H9 (cell line): Measurements from ENCODE around the gene THSD4. TPM values are rescaled to one million over a fixed set of nuclear protein-coding genes. Genes with fewer than 3 reads are reported as not detected.

Source experiments
- DNase-seq: peaks from one replicate; pipeline ENCODE4 v3.0.0-alpha.2; 2017
- H2AFZ ChIP-seq: one replicate; pipeline ENCODE4 v1.6.1; 2013; ENCODE audit warnings: mild to moderate bottlenecking, low read length, control low read depth, moderate library complexity
- H2AK5ac ChIP-seq: 2 replicates; pipeline ENCODE4 v1.6.1; 2013; ENCODE audit warnings: low read length, control low read depth, mixed read lengths; ENCODE audit not compliant: insufficient read length
- H2BK120ac ChIP-seq: one replicate; pipeline ENCODE4 v1.6.1; 2013; ENCODE audit warnings: low read depth, mild to moderate bottlenecking, low read length, control low read depth, inconsistent platforms; ENCODE audit not compliant: poor library complexity, severe bottlenecking
- H2BK12ac ChIP-seq: 2 replicates; pipeline ENCODE4 v1.6.1; 2013; ENCODE audit warnings: low read length, control low read depth, mixed read lengths, low read depth; ENCODE audit not compliant: insufficient read length
- H2BK15ac ChIP-seq: 2 replicates; pipeline ENCODE4 v1.6.1; 2013; ENCODE audit warnings: low read depth, low read length, control low read depth
- H2BK20ac ChIP-seq: one replicate; pipeline ENCODE4 v1.6.1; 2013; ENCODE audit warnings: low read depth, mild to moderate bottlenecking, low read length, control low read depth, inconsistent platforms; ENCODE audit not compliant: poor library complexity, severe bottlenecking
- H2BK5ac ChIP-seq: 2 replicates; pipeline ENCODE4 v1.6.1; 2013; ENCODE audit warnings: low read length, control low read depth, mixed read lengths; ENCODE audit not compliant: insufficient read length
- H3K14ac ChIP-seq: 2 replicates; pipeline ENCODE4 v1.6.1; 2013; ENCODE audit warnings: low read length, control low read depth; ENCODE audit not compliant: insufficient read depth
- H3K18ac ChIP-seq: 2 replicates; pipeline ENCODE4 v1.6.1; 2013; ENCODE audit warnings: low read depth, mild to moderate bottlenecking, mixed read lengths, low read length, control low read depth; ENCODE audit not compliant: insufficient read length
- H3K23ac ChIP-seq: 2 replicates; pipeline ENCODE4 v1.6.1; 2013; ENCODE audit warnings: low read length, control low read depth, mixed read lengths, low read depth; ENCODE audit not compliant: insufficient read length
- H3K23me2 ChIP-seq: 2 replicates; pipeline ENCODE4 v1.6.1; 2013; ENCODE audit warnings: low read depth, mild to moderate bottlenecking, mixed read lengths, low read length, control low read depth; ENCODE audit not compliant: insufficient read length, poor library complexity, severe bottlenecking
- H3K27ac ChIP-seq: 2 replicates; pipeline ENCODE4 v1.5.1; 2013; ENCODE audit warnings: low read length, control low read depth, mixed read lengths, low read depth; ENCODE audit not compliant: insufficient read length
- H3K27me3 ChIP-seq: 2 replicates; pipeline ENCODE4 v1.6.1; 2013; ENCODE audit warnings: low read length, control low read depth, inconsistent platforms; ENCODE audit not compliant: insufficient read depth
- H3K4ac ChIP-seq: 2 replicates; pipeline ENCODE4 v1.6.1; 2013; ENCODE audit warnings: low read depth, mild to moderate bottlenecking, control low read depth, inconsistent platforms, low read length, moderate library complexity
- H3K4me1 ChIP-seq: 2 replicates; pipeline ENCODE4 v1.6.1; 2013; ENCODE audit warnings: low read length, control low read depth, inconsistent platforms; ENCODE audit not compliant: insufficient read depth
- H3K4me2 ChIP-seq: 2 replicates; pipeline ENCODE4 v1.6.1; 2013; ENCODE audit warnings: low read length, control low read depth, mixed read lengths; ENCODE audit not compliant: insufficient read length, insufficient read depth
- H3K56ac ChIP-seq: 2 replicates; pipeline ENCODE4 v1.6.1; 2013; ENCODE audit warnings: low read depth, mild to moderate bottlenecking, mixed read lengths, low read length, control low read depth; ENCODE audit not compliant: insufficient read length
- H3K79me1 ChIP-seq: 2 replicates; pipeline ENCODE4 v1.6.1; 2013; ENCODE audit warnings: low read depth, mild to moderate bottlenecking, moderate library complexity, low read length, control low read depth, inconsistent platforms; ENCODE audit not compliant: insufficient read depth, poor library complexity, severe bottlenecking
- H3K79me2 ChIP-seq: 2 replicates; pipeline ENCODE4 v1.6.1; 2013; ENCODE audit warnings: low read length, control low read depth, inconsistent platforms; ENCODE audit not compliant: insufficient read depth
- H3K9ac ChIP-seq: 2 replicates; pipeline ENCODE4 v1.6.1; 2013; ENCODE audit warnings: low read length, control low read depth, mixed read lengths; ENCODE audit not compliant: insufficient read length; ENCODE audit errors: extremely low read depth
- H3K9me3 ChIP-seq: one replicate; pipeline ENCODE4 v1.6.1; 2013; ENCODE audit warnings: low read depth, low read length, inconsistent platforms; ENCODE audit not compliant: control insufficient read depth
- H3T11ph ChIP-seq: one replicate; pipeline ENCODE4 v1.6.1; 2013; ENCODE audit warnings: mild to moderate bottlenecking, low read length, control low read depth, inconsistent platforms
- H4K20me1 ChIP-seq: one replicate; pipeline ENCODE4 v1.6.1; 2013; ENCODE audit not compliant: control insufficient read depth, insufficient read length, insufficient read depth
- H4K5ac ChIP-seq: 2 replicates; pipeline ENCODE4 v1.6.1; 2013; ENCODE audit warnings: low read depth, mild to moderate bottlenecking, mixed read lengths, low read length, control low read depth; ENCODE audit not compliant: insufficient read length
- H4K8ac ChIP-seq: replicated peaks from 2 replicates; pipeline ENCODE4 v1.6.1; 2013; ENCODE audit warnings: low read length, control low read depth, mixed read lengths, low read depth; ENCODE audit not compliant: insufficient read length
- H4K91ac ChIP-seq: 2 replicates; pipeline ENCODE4 v1.6.1; 2013; ENCODE audit warnings: low read depth, mild to moderate bottlenecking, moderate library complexity, mixed read lengths, low read length, control low read depth; ENCODE audit not compliant: insufficient read length
- H3K27ac Mint-ChIP-seq, 3 experiments: 2 replicates in 2 of 3; 3 replicates in 1 of 3; pipeline ENCODE4 v1.8.0; 2020 to 2021; ENCODE audit warnings: mixed read lengths in 3 of 3, mild to moderate bottlenecking in 1 of 3, moderate library complexity in 1 of 3
- H3K27me3 Mint-ChIP-seq: 2 replicates; pipeline ENCODE4 v1.8.0; 2021; ENCODE audit warnings: low read depth, mild to moderate bottlenecking, moderate library complexity, mixed read lengths
- H3K36me3 Mint-ChIP-seq, 3 experiments: 2 replicates in 2 of 3; 3 replicates in 1 of 3; pipeline ENCODE4 v1.8.0; 2020 to 2021; ENCODE audit warnings: low read depth in 3 of 3, mixed read lengths in 3 of 3; ENCODE audit not compliant: insufficient read depth in 1 of 3
- H3K4me1 Mint-ChIP-seq, 2 experiments: 2 replicates each; pipeline ENCODE4 v1.8.0; 2020; ENCODE audit warnings: mixed read lengths in 2 of 2
- H3K4me3 Mint-ChIP-seq, 2 experiments: 2 replicates in 1 of 2; 3 replicates in 1 of 2; pipeline ENCODE4 v1.8.0; 2020 to 2021; ENCODE audit warnings: mild to moderate bottlenecking in 2 of 2, mixed read lengths in 2 of 2, moderate library complexity in 1 of 2
- H3K9me3 Mint-ChIP-seq, 2 experiments: 2 replicates in 1 of 2; 3 replicates in 1 of 2; pipeline ENCODE4 v1.8.0; 2020; ENCODE audit warnings: mild to moderate bottlenecking in 2 of 2, mixed read lengths in 2 of 2, moderate library complexity in 1 of 2
- CTCF ChIP-seq: fragments of 200-600 bp; sonication (generic); conservative IDR thresholded peaks from 3 replicates; pipeline ENCODE4 v1.8.0; 2021; ENCODE audit warnings: antibody characterized with exemption, mild to moderate bottlenecking
- WGBS: extraction: QIAGEN DNeasy Blood & Tissue Kit; methylation state at CpG from one replicate; pipeline ENCODE4 v1.1.7; 2013; ENCODE audit warnings: missing lambda C conversion rate, low lambda C conversion rate, mixed read lengths; ENCODE audit not compliant: insufficient read length; ENCODE audit errors: extremely low coverage; 5-methylcytosine and 5-hydroxymethylcytosine counted together
- total RNA-seq: library from RNA; stranded (reverse); gene quantifications from 2 replicates; pipeline ENCODE4 v1.2.1, GENCODE V29; 2021

The THSD4 gene
- total RNA-seq, 1 experiment from 2014 or later: 5.5 TPM

- Histone ChIP-seq H2AK5ac (no peak overlapping the region), H4K91ac (no peak overlapping the region), H3T11ph (no peak overlapping the region), H2BK20ac (no peak overlapping the region), H3K27me3 (no peaks in the 10 kb centered on the region), H3K9ac (no peak overlapping the region), H3K9me3 (no peaks in the 10 kb centered on the region), H3K14ac (no peak overlapping the region), H2BK12ac (no peak overlapping the region), H3K4me2 (no peak overlapping the region), H3K4me1 (peaks cover 7% of the 10 kb centered on the region), H3K18ac (no peak overlapping the region), H3K23me2 (peaks cover 6% of the 10 kb centered on the region), H3K79me2 (no peaks in the 10 kb centered on the region), H4K8ac (no peak overlapping the region), H3K27ac (no peak overlapping the region), H2BK120ac (no peak overlapping the region), H3K79me1 (no peaks in the 10 kb centered on the region), H2BK15ac (no peak overlapping the region), H2AFZ (no peak overlapping the region), H4K5ac (no peak overlapping the region), H2BK5ac (no peak overlapping the region), H3K4ac (no peak overlapping the region), H3K23ac (no peak overlapping the region), H4K20me1 (no peaks in the 10 kb centered on the region), H3K56ac (no peak overlapping the region)
- peak; percentile 23 for DNase-seq
- peaks cover 44 to 46% of the 10 kb centered on the region in 2 experiments for H3K4me1 Mint-ChIP-seq
- TF ChIP-seq CTCF: no peak
- H3K4me3 Mint-ChIP-seq: no peak overlapping the region
- no CpG with 5 or more reads among the region's 13 CpGs for WGBS
- H3K27me3 Mint-ChIP-seq: peaks cover 15% of the 10 kb centered on the region
- H3K27ac Mint-ChIP-seq: no peak overlapping the region
- no peaks in the 10 kb centered on the region; a peak in 1 of 5 replicates for H3K9me3 Mint-ChIP-seq
- no peaks in the 10 kb centered on the region for H3K36me3 Mint-ChIP-seq
These were observed 4.7 kb upstream of the THSD4 start for GRCh38 chr15:71110405-71111180.
